H1 (cell line): Measurements from ENCODE around the gene THAP9. TPM values are rescaled to one million over a fixed set of nuclear protein-coding genes. Genes with fewer than 3 reads are reported as not detected.
A peak's percentile ranks its signal among the peaks of the same experiment; 100 is the strongest.

Source experiments
- CTCF ChIA-PET: fragments of 300-600 bp; sonication (Branson Sonifier 250); formaldehyde crosslinking; loops from one replicate; lab custom pipeline; 2021; ENCODE audit not compliant: partially characterized antibody; lab: Charles Lee
- POLR2A ChIA-PET: fragments of 300-600 bp; sonication (Branson Sonifier 250); formaldehyde crosslinking; loops from one replicate; lab custom pipeline; 2021; ENCODE audit warnings: inconsistent platforms; ENCODE audit not compliant: partially characterized antibody; lab: Charles Lee
- DNase-seq, 2 experiments: peaks; one replicate each; pipeline versions ENCODE4 v3.0.0 to v3.0.0-alpha.2; 2010 to 2022; ENCODE audit warnings: low spot score in 2 of 2, low read depth in 1 of 2, mixed read lengths in 1 of 2
- FAIRE-seq: peaks from 2 replicates; lab custom pipeline; 2011; peaks lifted over from hg19 to GRCh38; lab: Jason Lieb, UNC
- H2AFZ ChIP-seq: 2 replicates; pipeline ENCODE4 v1.8.1; 2012; ENCODE audit warnings: low read length, inconsistent platforms
- H2AK5ac ChIP-seq: 2 replicates; pipeline ENCODE4 v1.6.1; 2013; ENCODE audit warnings: low read depth, low read length
- H2BK120ac ChIP-seq: replicated peaks from 2 replicates; pipeline ENCODE3; 2013; ENCODE audit warnings: low read depth, low read length, inconsistent platforms
- H2BK12ac ChIP-seq: 2 replicates; pipeline ENCODE4 v1.6.1; 2013; ENCODE audit warnings: low read depth, low read length
- H2BK15ac ChIP-seq: 2 replicates; pipeline ENCODE4 v1.6.1; 2013; ENCODE audit warnings: low read length
- H2BK20ac ChIP-seq: 2 replicates; pipeline ENCODE4 v1.6.1; 2013; ENCODE audit warnings: low read length
- H2BK5ac ChIP-seq: 2 replicates; pipeline ENCODE4 v1.6.1; 2013; ENCODE audit warnings: low read depth, low read length
- H3K14ac ChIP-seq: 2 replicates; pipeline ENCODE4 v1.6.1; 2013; ENCODE audit warnings: inconsistent platforms; ENCODE audit not compliant: insufficient read length
- H3K18ac ChIP-seq: 2 replicates; pipeline ENCODE4 v1.6.1; 2013; ENCODE audit warnings: low read length; ENCODE audit errors: extremely low read depth
- H3K23ac ChIP-seq: 2 replicates; pipeline ENCODE4 v1.6.1; 2013; ENCODE audit warnings: inconsistent platforms; ENCODE audit not compliant: insufficient read length
- H3K23me2 ChIP-seq: 2 replicates; pipeline ENCODE4 v1.6.1; 2013; ENCODE audit warnings: low read depth, low read length
- H3K27ac ChIP-seq: 2 replicates; pipeline ENCODE4 v1.6.1; 2011; ENCODE audit warnings: low read depth, low read length, inconsistent platforms
- H3K27me3 ChIP-seq, 4 experiments: replicated peaks in 1 of 4; 1 replicate in 1 of 4; 2 replicates in 3 of 4; pipeline versions ENCODE4 v1.6.1 to v1.8.1; 2011 to 2013; ENCODE audit warnings: low read length in 3 of 4, mild to moderate bottlenecking in 3 of 4, inconsistent platforms in 2 of 4, mixed read lengths in 2 of 4, moderate library complexity in 1 of 4; ENCODE audit not compliant: control insufficient read depth in 3 of 4, insufficient read depth in 3 of 4; ENCODE audit errors: extremely low read depth in 1 of 4
- H3K36me3 ChIP-seq, 4 experiments: 2 replicates each; pipeline versions ENCODE4 v1.6.1 to v1.8.1; 2011 to 2013; ENCODE audit warnings: mild to moderate bottlenecking in 4 of 4, low read length in 3 of 4, moderate library complexity in 2 of 4, control low read depth in 1 of 4, inconsistent platforms in 1 of 4; ENCODE audit not compliant: insufficient read depth in 4 of 4, control insufficient read depth in 2 of 4
- H3K4ac ChIP-seq: replicated peaks from 2 replicates; pipeline ENCODE3; 2013; ENCODE audit warnings: low read length, low read depth, mixed read lengths, inconsistent platforms; ENCODE audit not compliant: insufficient read length
- H3K4me1 ChIP-seq, 4 experiments: replicated peaks in 1 of 4; 1 replicate in 1 of 4; 2 replicates in 3 of 4; pipeline versions ENCODE4 v1.6.1 to v1.8.1; 2011 to 2013; ENCODE audit warnings: low read length in 3 of 4, inconsistent platforms in 2 of 4, mixed read lengths in 1 of 4; ENCODE audit not compliant: insufficient read depth in 4 of 4, control insufficient read depth in 3 of 4
- H3K4me2 ChIP-seq, 2 experiments: 2 replicates each; pipeline versions ENCODE4 v1.6.1 to v1.8.1; 2011 to 2013; ENCODE audit warnings: low read depth in 2 of 2, low read length in 2 of 2, control low read depth in 1 of 2, inconsistent platforms in 1 of 2, mild to moderate bottlenecking in 1 of 2; ENCODE audit not compliant: insufficient read depth in 1 of 2
- H3K4me3 ChIP-seq, 4 experiments: fragments of 200-600, 300-600 bp in 1 of 4; sonication (generic), shearing (Covaris generic), sonication (Bioruptor Twin) in 1 of 4; 2 replicates each; pipeline versions ENCODE4 v1.5.1 to v1.8.1; 2011 to 2016; ENCODE audit warnings: low read length in 4 of 4, low read depth in 3 of 4, control low read depth in 2 of 4, inconsistent platforms in 2 of 4, mild to moderate bottlenecking in 2 of 4, mixed read lengths in 1 of 4, moderate library complexity in 1 of 4; ENCODE audit not compliant: insufficient read depth in 2 of 4; ENCODE audit errors: extremely low read depth in 1 of 4
- H3K56ac ChIP-seq: replicated peaks from 2 replicates; pipeline ENCODE3; 2013; ENCODE audit warnings: low read depth, mild to moderate bottlenecking, mixed read lengths, low read length, inconsistent platforms; ENCODE audit not compliant: insufficient read length
- H3K79me1 ChIP-seq: 2 replicates; pipeline ENCODE4 v1.6.1; 2013; ENCODE audit warnings: low read depth, low read length, control low read depth
- H3K79me2 ChIP-seq, 2 experiments: 2 replicates each; pipeline versions ENCODE4 v1.6.1 to v1.8.1; 2012 to 2013; ENCODE audit warnings: low read length in 2 of 2, mild to moderate bottlenecking in 2 of 2, inconsistent platforms in 1 of 2; ENCODE audit not compliant: insufficient read depth in 2 of 2, control insufficient read depth in 1 of 2
- H3K9ac ChIP-seq, 4 experiments: replicated peaks in 1 of 4; 1 replicate in 1 of 4; 2 replicates in 3 of 4; pipeline versions ENCODE4 v1.6.1 to v1.8.1; 2011 to 2013; ENCODE audit warnings: low read depth in 3 of 4, low read length in 3 of 4, control low read depth in 2 of 4, mild to moderate bottlenecking in 2 of 4, moderate library complexity in 2 of 4, inconsistent platforms in 1 of 4; ENCODE audit errors: extremely low read depth in 1 of 4
- H3K9me3 ChIP-seq, 2 experiments: 2 replicates each; pipeline versions ENCODE4 v1.6.1 to v1.8.1; 2012 to 2013; ENCODE audit warnings: mild to moderate bottlenecking in 2 of 2, moderate library complexity in 2 of 2, control low read depth in 1 of 2, inconsistent platforms in 1 of 2, low read depth in 1 of 2, low read length in 1 of 2, mixed read lengths in 1 of 2; ENCODE audit not compliant: insufficient read depth in 2 of 2
- H4K20me1 ChIP-seq, 2 experiments: replicated peaks in 1 of 2; 2 replicates each; pipeline versions ENCODE3 to v1.8.1; 2011 to 2013; ENCODE audit warnings: inconsistent platforms in 2 of 2, low read length in 2 of 2, mild to moderate bottlenecking in 1 of 2; ENCODE audit not compliant: insufficient read depth in 2 of 2, control insufficient read depth in 1 of 2
- H4K5ac ChIP-seq: 2 replicates; pipeline ENCODE4 v1.6.1; 2013; ENCODE audit warnings: low read length, low read depth, mixed read lengths, inconsistent platforms; ENCODE audit not compliant: insufficient read length
- H4K8ac ChIP-seq: 2 replicates; pipeline ENCODE4 v1.8.0; 2013; ENCODE audit warnings: mild to moderate bottlenecking, moderate library complexity, low read length, inconsistent platforms; ENCODE audit not compliant: insufficient read depth; ENCODE audit errors: extremely low read depth
- H4K91ac ChIP-seq: replicated peaks from 2 replicates; pipeline ENCODE3; 2013; ENCODE audit warnings: low read length, mixed read lengths, inconsistent platforms; ENCODE audit not compliant: insufficient read length
- CBX8 ChIP-seq: fragments of 300-800, 300-1000 bp; sonication (generic); IDR thresholded peaks from 2 replicates; pipeline ENCODE4 v1.7.1; 2016; ENCODE audit warnings: low read depth, low read length, borderline replicate concordance
- CHD1 ChIP-seq: IDR thresholded peaks from 2 replicates; pipeline ENCODE4 v1.6.1; 2012; ENCODE audit warnings: low read depth, low read length, improper control_type of control experiment
- CTBP2 ChIP-seq: IDR thresholded peaks from 2 replicates; pipeline ENCODE4 v1.7.0; 2011; ENCODE audit warnings: borderline replicate concordance, mild to moderate bottlenecking, moderate library complexity, mixed read lengths, low read length; ENCODE audit not compliant: insufficient read depth, insufficient read length
- EGR1 ChIP-seq: IDR thresholded peaks from 2 replicates; pipeline ENCODE4 v1.6.1; 2011; ENCODE audit warnings: low read depth, low read length, borderline replicate concordance
- GABPA ChIP-seq: IDR thresholded peaks from 2 replicates; pipeline ENCODE4 v1.6.1; 2011; ENCODE audit warnings: mild to moderate bottlenecking, low read length, moderate library complexity, borderline replicate concordance; ENCODE audit not compliant: insufficient read depth
- HDAC2 ChIP-seq, 2 experiments: fragments of 300-600 bp in 1 of 2; sonication (generic) in 1 of 2; IDR thresholded peaks; 2 replicates each; pipeline ENCODE4 v1.6.1; 2011 to 2012; ENCODE audit warnings: low read depth in 2 of 2, low read length in 2 of 2, mild to moderate bottlenecking in 2 of 2, moderate library complexity in 2 of 2, borderline replicate concordance in 1 of 2, inconsistent platforms in 1 of 2
- JUND ChIP-seq: IDR thresholded peaks from 2 replicates; pipeline ENCODE4 v1.6.1; 2011; ENCODE audit warnings: mild to moderate bottlenecking, improper control_type of control experiment, low read length
- KDM4A ChIP-seq: IDR thresholded peaks from one replicate; pipeline ENCODE4 v1.7.1; 2012; ENCODE audit warnings: low read depth, mild to moderate bottlenecking, moderate library complexity, low read length, inconsistent platforms; ENCODE audit not compliant: severe bottlenecking
- MAFK ChIP-seq: IDR thresholded peaks from 2 replicates; pipeline ENCODE4 v1.6.1; 2012; ENCODE audit warnings: low read depth, mild to moderate bottlenecking, improper control_type of control experiment, low read length
- NRF1 ChIP-seq: IDR thresholded peaks from 2 replicates; pipeline ENCODE4 v1.6.1; 2011; ENCODE audit warnings: mild to moderate bottlenecking, low read depth, low read length, improper control_type of control experiment
- RXRA ChIP-seq: IDR thresholded peaks from 2 replicates; pipeline ENCODE4 v1.6.1; 2011; ENCODE audit warnings: low read depth, mild to moderate bottlenecking, low read length, moderate library complexity; ENCODE audit not compliant: insufficient read depth
- SP1 ChIP-seq: IDR thresholded peaks from 2 replicates; pipeline ENCODE4 v1.6.1; 2011; ENCODE audit warnings: low read depth, low read length
- SUZ12 ChIP-seq: fragments of 200-600 bp; sonication (generic); IDR thresholded peaks from 2 replicates; pipeline ENCODE4 v1.6.1; 2012; ENCODE audit warnings: mild to moderate bottlenecking, inconsistent platforms, low read length, moderate library complexity, mixed read lengths
- TCF12 ChIP-seq: IDR thresholded peaks from 2 replicates; pipeline ENCODE4 v1.6.1; 2011; ENCODE audit warnings: low read depth, mild to moderate bottlenecking, low read length
- YY1 ChIP-seq: IDR thresholded peaks from 2 replicates; pipeline ENCODE4 v1.6.1; 2011; ENCODE audit warnings: low read depth, mild to moderate bottlenecking, low read length
- WGBS, 2 experiments: shearing (Covaris generic) in 1 of 2; methylation state at CpG; one replicate each; pipeline versions ENCODE4 v1.1.6 to v1.1.7; 2013 to 2015; ENCODE audit warnings: low lambda C conversion rate in 2 of 2, mixed read lengths in 2 of 2, inconsistent platforms in 1 of 2, low coverage in 1 of 2, missing lambda C conversion rate in 1 of 2; ENCODE audit not compliant: insufficient replicate concordance in 2 of 2, insufficient coverage in 1 of 2, insufficient read length in 1 of 2; ENCODE audit errors: extremely low coverage in 1 of 2, missing lambda C conversion rate in 1 of 2; 5-methylcytosine and 5-hydroxymethylcytosine counted together
- polyA plus RNA-seq, 7 experiments: library from polyadenylated mRNA; depleted of rRNA in 3 of 7; stranded (reverse) in 5 of 7; unstranded in 2 of 7; fragments of >200 nt in 5 of 7; fragments of 200-250 nt in 2 of 7; gene quantifications; 1 replicate in 5 of 7; 2 replicates in 1 of 7; 4 replicates in 1 of 7; pipeline versions ENCODE4 v1.2.1 to v1.2.3, GENCODE V29; 2011 to 2013; ENCODE audit warnings: missing spikeins in 2 of 7, mixed read lengths in 2 of 7
- total RNA-seq: library from RNA; stranded (reverse); fragmentation: NEBNext Ultra II Directional; extraction: Animal tissue kit (Norgen Biotek cat#: 25700); gene quantifications from 2 replicates; pipeline ENCODE4 v1.2.1, GENCODE V29; 2021

Gene THAP9
- total and polyA plus RNA-seq, 2 of the 8 experiments (the other 6 are each of a cell fraction or from before 2014, with no cell fraction given): 6.1 to 13.2 TPM

- no peaks in the 10 kb centered on the region for H3K4me1 ChIP-seq
- no peak overlapping the region for H3K23ac ChIP-seq
- H2BK5ac ChIP-seq: no peak overlapping the region
- FAIRE-seq: peak; percentile 24
- no peaks in the 10 kb centered on the region for H3K79me2 ChIP-seq
- H2BK20ac ChIP-seq: no peak overlapping the region
- 90% methylated on average over 7 of the region's 7 CpGs; no CpG with 5 or more reads in 1 of the 2 experiments for WGBS, 2 experiments
- ChIA-PET CTCF (no interaction called here), POLR2A (interaction anchor here (1.6 kb wide), 1 partner anchor 22 kb away, joined by 4 read pairs; no protein-coding TSS in a partner anchor)
- no peak overlapping the region for H4K91ac ChIP-seq
- no peak overlapping the region for H4K8ac ChIP-seq
- no peak overlapping the region for H3K4me3 ChIP-seq
- no peak for DNase-seq
- no peak overlapping the region for H2BK15ac ChIP-seq
- H3K9me3 ChIP-seq: no peaks in the 10 kb centered on the region
- H3K18ac ChIP-seq: no peak overlapping the region
- no peak overlapping the region for H3K14ac ChIP-seq
- no peak overlapping the region for H4K5ac ChIP-seq
- no peak overlapping the region for H3K4me2 ChIP-seq
- no peak overlapping the region for H3K56ac ChIP-seq
- no peaks in the 10 kb centered on the region for H3K23me2 ChIP-seq
- no peak for TF ChIP-seq GABPA
- TF ChIP-seq EGR1: no peak
- no peak for TF ChIP-seq NRF1
- no peak for TF ChIP-seq SP1
- TF ChIP-seq KDM4A: no peak
- TF ChIP-seq CHD1: no peak
- no peak for TF ChIP-seq RXRA
- TF ChIP-seq CTBP2: no peak
- no peak for TF ChIP-seq TCF12
- TF ChIP-seq MAFK: no peak
- no peak for TF ChIP-seq JUND
- no peak for TF ChIP-seq CBX8
- TF ChIP-seq SUZ12: no peak
- TF ChIP-seq YY1: no peak
- TF ChIP-seq HDAC2 (IDR thresholded peaks at IDR 0.05; ENCODE audit: borderline replicate concordance in 1 of 2, low read depth in 2 of 2, low read length in 2 of 2): no peak
- peak overlapping the region in 1 of 4 experiments; percentile 8; a peak in 1 of 7 replicates for H3K9ac ChIP-seq
- peaks cover 3 to 22% (median 7%) of the 10 kb centered on the region in 4 experiments; a peak in 6 of 8 replicates for H3K36me3 ChIP-seq
- no peaks in the 10 kb centered on the region for H4K20me1 ChIP-seq
- peaks cover 0 to 2% (median 0%) of the 10 kb centered on the region in 4 experiments; a peak in 1 of 7 replicates for H3K27me3 ChIP-seq
- H2AFZ ChIP-seq: no peak overlapping the region
- H2BK120ac ChIP-seq: no peak overlapping the region
- H3K79me1 ChIP-seq: no peaks in the 10 kb centered on the region
- H3K4ac ChIP-seq: no peak overlapping the region
- no peak overlapping the region for H2AK5ac ChIP-seq
- no peak overlapping the region for H3K27ac ChIP-seq
- H2BK12ac ChIP-seq: no peak overlapping the region
Measured at GRCh38 chr4:82918091-82918490, 17.6 kb downstream of the THAP9 start.
